C1 segment of cervical spinal cord (tissue), 14 donors: ENCODE measurements around the gene CIAO2B.

Source experiments
- DNase-seq, 14 donors: peaks; one replicate each; lab custom pipeline; 2025; lab: John Stamatoyannopoulos, UW

The CIAO2B gene

GRCh38 chr16:66937725-66938337, 3.6 kb upstream of the CIAO2B start:
- no peak for DNase-seq

- no peak for DNase-seq
Observed at GRCh38 chr16:66936889-66937554, 2.8 kb upstream of the CIAO2B start.

- no peak for DNase-seq
Observed at GRCh38 chr16:66936462-66936861, 2.3 kb upstream of the CIAO2B start.

GRCh38 chr16:66935314-66936011, 1.3 kb upstream of the CIAO2B start, which contains the start of gene CES2:
CES2 (plus strand) TSS chr16:66935516; CDS start chr16:66935636, 120 bp downstream.
- DNase-seq: peak in 4 of 14 donors; percentile 18 to 40 (median 30)

- peak in 1 of 14 donors; percentile 45 for DNase-seq
Observed at GRCh38 chr16:66934839-66935313, 674 bp upstream of the CIAO2B start.

GRCh38 chr16:66933776-66934137, 445 bp downstream of the CIAO2B start:
- DNase-seq: no peak

- DNase-seq: no peak
Observed at GRCh38 chr16:66932076-66932475, 2.1 kb downstream of the CIAO2B start.

GRCh38 chr16:66931665-66932064, 2.5 kb downstream of the CIAO2B start:
- DNase-seq: no peak

GRCh38 chr16:66930189-66930588, 4.0 kb downstream of the CIAO2B start:
- no peak for DNase-seq

GRCh38 chr16:66928702-66929388, 5.4 kb downstream of the CIAO2B start:
- DNase-seq: peak in 1 of 14 donors; percentile 4

GRCh38 chr16:66927918-66928649, 6.1 kb downstream of the CIAO2B start:
- DNase-seq: peak in 3 of 14 donors; percentile 19 to 52 (median 46)

- DNase-seq: peak in 4 of 14 donors; percentile 36 to 50 (median 42)
Observed at GRCh38 chr16:66926961-66927436, 7.2 kb downstream of the CIAO2B start.

GRCh38 chr16:66926171-66926947, 7.8 kb downstream of the CIAO2B start:
- DNase-seq: peak in 9 of 14 donors; percentile 20 to 51 (median 37)

GRCh38 chr16:66925322-66925840, 8.8 kb downstream of the CIAO2B start, which contains the start of gene RRAD:
RRAD (minus strand) TSS chr16:66925535; CDS start chr16:66925179, 356 bp downstream.
- DNase-seq: peak in 8 of 14 donors; percentile 9 to 61 (median 26)

GRCh38 chr16:66924527-66925321, 9.5 kb downstream of the CIAO2B start:
- peak in 2 of 14 donors; percentile 19 to 31 for DNase-seq

GRCh38 chr16:66923866-66924265, 10.3 kb downstream of the CIAO2B start:
- no peak for DNase-seq

- DNase-seq: peak in 5 of 14 donors; percentile 21 to 63 (median 25)
Observed at GRCh38 chr16:66923247-66923731, 10.9 kb downstream of the CIAO2B start.

GRCh38 chr16:66921729-66922450, 12.3 kb downstream of the CIAO2B start:
- DNase-seq: no peak
